H4 (cell line): Measurements from ENCODE around the gene MLST8. TPM values are rescaled to one million over a fixed set of nuclear protein-coding genes. Genes with fewer than 3 reads are reported as not detected.

Source experiments
- DNase-seq: peaks from one replicate; pipeline ENCODE4 v3.0.0-alpha.2; 2015; ENCODE audit warnings: low spot score
- total RNA-seq: library from RNA; depleted of rRNA; stranded (reverse); fragments of >200 nt; shearing (Covaris generic); gene quantifications from 2 replicates; pipeline ENCODE4 v1.2.3, GENCODE V29; 2014

The MLST8 gene
- total RNA-seq, 1 experiment from 2014 or later: 28.4 TPM

DNA sequence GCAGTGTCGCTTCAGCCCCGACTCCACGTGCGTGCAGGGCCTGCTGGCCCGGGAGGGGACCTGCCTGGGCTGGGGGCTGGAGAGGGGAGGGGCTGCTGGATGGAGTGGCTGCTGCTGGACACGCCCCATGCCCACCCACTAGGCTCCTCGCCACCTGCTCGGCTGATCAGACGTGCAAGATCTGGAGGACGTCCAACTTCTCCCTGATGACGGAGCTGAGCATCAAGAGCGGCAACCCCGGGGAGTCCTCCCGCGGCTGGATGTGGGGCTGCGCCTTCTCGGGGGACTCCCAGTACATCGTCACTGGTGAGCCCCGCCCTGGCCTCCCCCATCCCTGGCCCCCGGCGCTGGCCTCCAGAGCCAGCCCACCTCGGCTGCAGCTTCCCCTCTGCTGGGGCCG, 3.1 kb downstream of the MLST8 start:
- DNase-seq: no peak

DNA sequence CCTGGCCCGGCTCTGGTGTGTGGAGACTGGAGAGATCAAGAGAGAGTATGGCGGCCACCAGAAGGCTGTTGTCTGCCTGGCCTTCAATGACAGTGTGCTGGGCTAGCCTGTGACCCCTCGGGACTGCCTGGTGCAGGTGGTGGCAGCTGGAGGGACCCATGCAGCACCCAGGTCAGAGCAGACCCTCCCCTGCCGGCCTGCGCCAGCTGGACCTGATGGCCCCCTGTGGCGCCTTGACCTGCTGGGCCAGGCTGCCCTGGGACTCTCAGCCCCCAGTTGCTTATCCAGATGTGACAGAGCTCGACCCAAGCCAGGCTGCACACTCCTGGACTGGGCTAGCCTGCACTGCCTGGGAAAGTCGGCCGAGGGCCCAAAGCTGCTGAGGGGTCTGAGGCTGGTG, 3.5 kb downstream of the MLST8 start:
- no peak for DNase-seq

DNA sequence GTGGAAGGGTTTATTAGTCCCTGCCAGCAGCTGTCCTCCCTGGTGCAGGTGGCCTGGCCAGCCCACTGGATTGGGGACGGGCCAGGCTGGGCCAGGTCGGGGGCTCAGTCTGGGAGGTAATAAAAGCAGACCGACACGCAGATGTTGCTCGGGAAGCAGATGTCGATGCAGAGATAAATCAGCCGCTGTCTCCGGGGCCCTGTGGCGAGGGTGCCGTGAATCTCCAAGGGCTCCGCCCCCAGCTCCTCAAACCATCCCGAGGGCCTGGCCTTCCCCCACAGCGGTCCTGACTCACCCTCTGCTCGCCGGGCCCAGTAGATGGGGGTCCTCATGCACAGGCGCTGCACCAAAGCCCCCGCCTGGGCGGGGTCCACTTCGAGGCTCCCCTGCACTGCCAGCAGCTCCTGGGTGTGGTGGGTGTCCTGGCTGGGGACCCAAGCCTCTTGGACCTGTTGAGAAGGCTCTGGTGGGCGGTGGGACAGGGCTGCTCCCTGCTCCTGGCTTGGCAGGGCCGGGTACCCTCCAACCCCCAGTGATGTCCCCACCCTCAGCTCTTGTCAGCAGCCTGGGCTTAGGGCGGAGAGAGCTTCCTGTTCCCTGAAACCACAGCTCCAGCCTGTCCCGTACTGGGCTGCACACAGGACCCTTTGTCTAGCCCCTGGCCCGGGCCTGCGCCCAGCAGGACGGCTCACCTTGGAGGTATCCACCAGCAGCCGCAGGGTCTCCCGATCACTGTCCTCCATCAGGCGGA, 4.2 kb downstream of the MLST8 start:
- DNase-seq: no peak

DNA sequence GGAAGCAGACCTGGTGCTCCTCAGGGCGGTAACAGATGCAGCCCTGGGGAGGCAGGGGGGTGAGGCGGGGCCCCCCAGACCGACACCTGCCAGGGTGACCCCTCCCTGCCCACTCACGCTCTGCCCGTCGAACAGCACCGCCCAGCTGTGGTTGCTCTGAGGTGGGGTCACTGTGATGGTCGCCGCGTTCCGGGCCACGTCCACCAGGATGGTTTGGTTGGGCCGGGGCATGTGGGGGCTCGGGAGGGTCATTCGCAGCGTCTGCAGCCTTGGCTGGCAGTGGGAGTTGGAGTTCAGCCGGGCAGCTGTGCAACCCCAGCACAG, 4.7 kb downstream of the MLST8 start:
- no peak for DNase-seq

GRCh38 chr16:2210386-2211365, 5.4 kb downstream of the MLST8 start, which contains the start of gene BRICD5:
BRICD5 (minus strand) TSS chr16:2210863; CDS start chr16:2210833, 30 bp downstream.
- DNase-seq: no peak

DNA sequence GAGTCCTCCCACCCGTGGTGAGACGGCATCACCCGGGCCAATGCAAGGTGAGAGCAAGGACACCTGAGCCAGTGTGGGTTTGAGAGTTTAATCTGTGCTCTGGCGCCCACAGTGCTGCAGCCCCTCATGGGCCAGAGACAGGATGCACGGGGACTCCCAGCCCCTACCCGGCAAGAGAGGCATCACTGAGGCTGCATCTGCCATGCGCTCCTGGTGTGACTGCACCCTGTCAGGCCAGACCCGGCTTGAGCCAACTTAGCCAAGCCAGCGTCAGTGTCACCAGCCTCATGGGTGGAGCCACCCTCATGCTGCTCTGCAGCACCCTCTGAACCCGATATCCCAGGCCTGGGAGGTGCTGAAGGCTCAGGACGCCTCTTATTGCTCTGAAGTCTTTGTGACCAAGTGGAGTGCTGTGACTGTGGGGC, 6.7 kb downstream of the MLST8 start:
- DNase-seq: no peak

DNA sequence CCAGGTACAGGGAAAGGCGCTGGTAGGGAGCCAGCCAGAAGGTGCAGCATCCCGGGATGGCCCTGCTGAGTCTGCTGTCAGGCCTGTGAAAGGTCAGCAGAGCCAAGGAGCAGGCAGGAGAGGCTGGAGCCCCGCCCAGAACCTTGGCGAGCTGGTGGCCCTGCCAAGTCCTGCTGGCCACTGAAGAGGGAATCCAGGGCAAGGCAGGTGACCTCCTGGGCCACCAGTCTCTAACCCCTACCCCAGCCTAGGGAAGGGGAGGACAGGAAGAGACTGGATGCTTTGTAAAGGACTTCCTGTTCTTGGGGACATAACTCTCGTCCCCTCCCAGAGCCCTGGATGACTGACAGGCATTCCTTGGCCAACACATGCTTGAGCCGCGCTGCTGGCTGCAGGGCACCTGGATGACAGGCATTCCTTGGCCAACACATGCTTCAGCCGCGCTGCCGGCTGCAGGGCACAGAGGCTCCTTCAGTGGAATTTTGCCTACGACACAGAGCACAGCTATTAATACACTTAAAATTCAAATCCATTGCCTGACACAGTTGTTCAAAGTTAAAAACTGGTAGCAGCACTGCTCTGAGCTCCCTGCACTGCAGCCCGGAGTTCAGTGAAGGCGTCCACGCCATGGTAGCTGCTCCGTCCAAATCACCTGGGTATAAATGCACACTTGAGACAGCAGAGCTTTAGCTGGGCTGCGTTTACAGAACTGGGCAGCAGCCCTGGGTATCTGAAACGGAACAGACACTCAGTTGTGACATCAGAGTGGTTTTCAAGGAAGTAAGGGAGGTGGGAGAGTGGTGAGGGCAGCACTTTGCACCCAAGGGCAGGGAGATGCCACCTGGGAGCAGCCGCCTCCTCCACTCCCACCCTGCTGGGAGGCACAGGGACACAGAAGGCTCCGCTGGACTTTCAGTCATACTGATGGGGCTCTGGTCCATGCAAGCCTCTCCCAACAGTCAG, 7.4 kb downstream of the MLST8 start:
- DNase-seq: no peak

DNA sequence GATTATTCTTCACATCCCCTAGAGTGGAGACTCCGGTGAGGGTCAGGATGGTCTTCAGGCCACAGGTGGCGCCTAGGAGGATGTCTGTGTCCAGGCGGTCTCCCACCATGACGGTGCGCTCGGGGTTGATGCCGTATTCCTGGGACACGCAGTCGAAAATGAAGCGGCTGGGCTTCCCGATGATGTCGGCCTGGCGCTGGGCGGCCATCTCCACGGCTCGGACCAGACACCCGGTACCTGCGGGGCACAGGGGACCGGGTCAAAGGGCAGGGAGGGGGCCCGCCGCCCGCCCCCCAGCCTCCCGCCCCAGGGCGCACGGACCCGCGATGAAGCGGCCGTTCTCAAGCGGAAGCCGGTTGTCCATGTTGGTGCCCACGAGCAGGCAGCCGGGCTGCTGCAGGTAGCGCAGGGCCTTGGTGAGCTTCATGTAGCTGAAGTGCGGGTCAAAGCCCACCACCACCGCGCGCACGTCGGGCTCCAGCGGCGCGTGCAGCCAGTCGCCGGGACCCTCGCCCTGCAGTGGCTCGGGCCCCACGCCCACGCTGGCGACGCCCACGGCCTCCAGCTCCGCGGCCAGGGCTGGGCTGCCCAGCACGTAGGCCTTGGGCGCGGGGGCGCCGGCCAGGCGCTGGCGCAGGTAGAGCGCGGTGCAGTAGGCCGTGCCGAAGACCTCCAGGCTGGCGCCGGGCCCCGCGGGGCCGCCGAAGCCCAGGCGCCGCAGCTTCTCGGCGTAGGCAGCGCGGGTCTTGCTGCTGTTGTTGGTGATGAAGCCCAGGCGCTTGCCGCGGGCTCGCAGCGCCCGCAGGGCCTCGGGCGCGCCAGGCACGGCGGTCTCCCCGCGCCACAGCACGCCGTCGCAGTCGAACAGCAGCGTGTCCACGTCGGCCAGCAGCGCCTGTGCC, 8.8 kb downstream of the MLST8 start:
- DNase-seq: no peak

DNA sequence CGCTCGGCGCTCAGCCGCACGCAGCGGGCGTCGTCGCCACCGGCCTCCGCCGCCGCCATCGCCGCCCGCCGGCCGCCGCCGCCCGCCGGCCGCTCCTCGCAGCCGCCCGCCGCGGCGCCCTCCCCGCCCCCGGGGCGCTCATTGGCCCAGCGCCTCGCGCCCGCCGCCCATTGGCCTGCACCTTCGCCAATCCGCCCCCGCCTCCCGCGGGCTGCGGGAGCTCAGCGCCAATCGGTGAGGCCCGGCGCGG, 9.4 kb downstream of the MLST8 start, which contains the start of gene PGP:
TSS of gene PGP (minus strand) at position 122 of the 250 bp plus-strand sequence. CDS start at position 59, 63 bp downstream.
- DNase-seq: no peak

- DNase-seq: no peak
These were observed 11.1 kb downstream of the MLST8 start for GRCh38 chr16:2216330-2216729.

- DNase-seq: peak; percentile 99
These were observed 18.1 kb downstream of the MLST8 start, which contains the start of gene E4F1 for GRCh38 chr16:2223221-2223941. E4F1 (plus strand) TSS chr16:2223591; CDS start chr16:2223614, 23 bp downstream.

GRCh38 chr16:2223942-2224486, 18.8 kb downstream of the MLST8 start:
- no peak for DNase-seq

GRCh38 chr16:2226245-2226793, 21.1 kb downstream of the MLST8 start:
- no peak for DNase-seq

- no peak for DNase-seq
These were observed 21.7 kb downstream of the MLST8 start for GRCh38 chr16:2226918-2227317.

DNA sequence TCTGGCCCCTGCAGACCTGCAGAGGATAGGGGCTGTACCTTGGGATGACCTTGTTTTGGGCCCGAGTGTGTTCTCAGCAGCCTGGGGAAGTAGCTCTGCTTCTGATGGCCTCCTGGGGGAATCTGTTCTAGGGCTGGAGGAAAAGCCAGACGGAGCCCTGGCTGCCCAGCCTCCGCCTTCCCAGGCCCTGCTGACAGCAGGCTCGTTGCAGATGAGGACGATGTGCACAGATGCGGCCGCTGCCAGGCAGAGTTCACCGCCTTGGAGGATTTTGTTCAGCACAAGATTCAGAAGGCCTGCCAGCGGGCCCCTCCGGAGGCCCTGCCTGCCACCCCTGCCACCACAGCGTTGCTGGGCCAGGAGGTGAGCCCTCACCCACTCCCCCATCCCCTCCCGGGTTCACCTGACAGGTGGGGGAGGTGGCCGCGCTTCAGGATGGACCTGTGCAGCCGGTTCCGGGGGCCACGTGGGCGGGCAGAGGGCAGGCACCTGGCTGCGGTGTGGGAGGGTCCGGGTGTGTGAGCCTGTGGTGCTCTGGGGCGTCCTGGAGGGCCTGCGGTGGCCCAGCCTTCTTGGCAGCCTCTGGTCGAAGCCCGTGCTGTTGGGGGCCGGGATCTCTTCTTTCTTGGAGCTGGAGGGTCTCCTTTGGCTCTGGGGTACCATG, 23.0 kb downstream of the MLST8 start:
- no peak for DNase-seq

DNA sequence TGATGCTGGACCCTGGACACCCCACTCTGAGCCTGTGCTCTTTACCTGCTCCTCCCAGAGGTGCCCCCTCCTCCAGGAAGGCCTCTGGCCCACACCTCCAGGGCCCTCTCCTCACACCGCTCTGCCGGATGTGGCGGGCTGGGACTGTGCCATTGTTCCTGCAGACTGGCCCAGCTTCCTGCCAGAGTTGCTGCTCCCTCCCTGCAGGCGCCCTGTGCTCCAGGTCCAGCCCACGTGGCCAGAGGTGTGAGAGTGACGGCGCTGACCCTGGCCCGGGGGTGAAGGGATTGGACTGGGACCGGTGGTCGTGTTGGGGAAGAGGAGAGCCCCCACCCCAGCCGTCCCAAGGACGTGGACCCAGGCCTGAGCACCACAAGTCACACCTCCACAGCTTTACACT, 23.8 kb downstream of the MLST8 start:
- no peak for DNase-seq

GRCh38 chr16:2229632-2230250, 24.5 kb downstream of the MLST8 start:
- DNase-seq: no peak

DNA sequence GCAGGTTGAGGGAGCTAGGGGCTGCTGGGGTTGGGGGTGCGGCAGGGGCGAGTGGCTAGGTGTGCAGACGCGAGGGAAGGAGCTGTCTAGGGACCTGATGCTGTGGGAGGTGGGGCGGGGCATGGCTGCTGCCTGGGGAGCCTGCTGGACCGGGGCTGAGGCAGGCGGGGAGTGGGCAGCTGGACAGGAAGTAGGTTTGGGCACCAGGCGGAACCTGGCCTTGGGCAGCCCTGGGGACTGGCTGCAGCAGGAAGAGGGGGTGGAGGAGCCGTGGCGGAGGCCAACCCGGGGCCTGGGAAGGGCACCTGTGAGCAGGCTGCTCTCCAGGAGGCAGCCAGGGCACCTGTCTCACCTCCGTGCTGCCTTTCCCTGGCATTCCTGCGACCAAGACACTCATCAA, 25.1 kb downstream of the MLST8 start:
- no peak for DNase-seq
